Ishikawa (cell line): ENCODE results near the gene S100A7.
A peak's percentile ranks its signal among the peaks of the same experiment; 100 is the strongest.

Experiments
- CEBPB ChIP-seq: IDR thresholded peaks from 2 replicates; pipeline ENCODE4 v1.6.1; 2012
- CREB1 ChIP-seq: IDR thresholded peaks from 2 replicates; pipeline ENCODE4 v1.6.1; 2012; ENCODE audit warnings: low read depth
- EGR1 ChIP-seq: IDR thresholded peaks from 2 replicates; pipeline ENCODE4 v1.6.1; 2012
- EP300 ChIP-seq: IDR thresholded peaks from 2 replicates; pipeline ENCODE4 v1.6.1; 2012; ENCODE audit warnings: borderline replicate concordance
- FOXM1 ChIP-seq: IDR thresholded peaks from 2 replicates; pipeline ENCODE4 v1.6.1; 2012; ENCODE audit warnings: low read depth, borderline replicate concordance
- NFIC ChIP-seq: IDR thresholded peaks from 2 replicates; pipeline ENCODE4 v1.6.1; 2012
- RAD21 ChIP-seq: IDR thresholded peaks from 2 replicates; pipeline ENCODE4 v1.6.1; 2012; ENCODE audit warnings: low read depth
- TAF1 ChIP-seq: IDR thresholded peaks from 2 replicates; pipeline ENCODE4 v1.6.1; 2012; ENCODE audit warnings: low read depth, mild to moderate bottlenecking
- TCF12 ChIP-seq: IDR thresholded peaks from 2 replicates; pipeline ENCODE4 v1.6.1; 2012; ENCODE audit warnings: low read depth
- TEAD4 ChIP-seq: IDR thresholded peaks from 2 replicates; pipeline ENCODE4 v1.6.1; 2012
- YY1 ChIP-seq: IDR thresholded peaks from 2 replicates; pipeline ENCODE4 v1.6.1; 2012; ENCODE audit warnings: low read depth
- ZBTB7A ChIP-seq: IDR thresholded peaks from 2 replicates; pipeline ENCODE4 v1.6.1; 2012; ENCODE audit warnings: low read depth
- TF ChIP-seq, protein P1 (sequence below): IDR thresholded peaks from 2 replicates; pipeline ENCODE4 v1.6.1; 2012; ENCODE audit warnings: low read depth, mild to moderate bottlenecking
- TF ChIP-seq, protein P2 (sequence below): IDR thresholded peaks from 2 replicates; pipeline ENCODE4 v1.6.1; 2012
- TF ChIP-seq, protein P3 (sequence below): IDR thresholded peaks from 2 replicates; pipeline ENCODE4 v1.6.1; 2012

Gene S100A7

DNA sequence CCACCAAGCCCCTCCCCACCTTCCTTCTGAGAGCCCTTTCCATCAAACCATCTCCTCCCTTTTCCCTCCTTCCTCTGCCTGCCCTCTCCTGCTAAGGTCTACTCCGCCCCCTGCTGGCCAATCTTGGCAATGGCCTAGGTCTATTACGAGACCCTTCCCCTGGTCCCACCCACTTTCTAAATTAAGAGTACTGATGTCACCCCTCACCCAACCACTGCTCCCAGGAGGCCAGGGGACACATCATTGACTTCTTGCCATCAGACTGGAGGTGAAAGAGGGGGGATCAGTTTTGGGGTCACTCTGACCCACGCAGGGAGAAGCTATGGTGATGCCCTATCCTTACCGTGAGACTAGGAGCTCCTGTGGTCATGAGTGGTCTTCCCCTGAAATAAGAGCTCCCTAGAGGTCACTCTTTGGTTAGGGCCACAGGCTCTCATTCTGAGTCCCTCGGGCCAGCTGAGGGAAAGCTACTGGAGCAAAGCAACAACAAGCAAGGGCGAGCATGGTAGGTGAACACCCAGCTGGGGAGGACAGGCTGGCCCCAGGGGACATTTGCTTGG lies 34.6 kb upstream of the S100A7 start:
- TF ChIP-seq EGR1 (no peak), YY1 (no peak), RAD21 (peak; percentile 92), TCF12 (no peak), TEAD4 (no peak), EP300 (no peak), NFIC (no peak), ZBTB7A (peak; percentile 96), CREB1 (no peak), FOXM1 (no peak), TAF1 (no peak), CEBPB (no peak)
- TF ChIP-seq, protein P1, sequence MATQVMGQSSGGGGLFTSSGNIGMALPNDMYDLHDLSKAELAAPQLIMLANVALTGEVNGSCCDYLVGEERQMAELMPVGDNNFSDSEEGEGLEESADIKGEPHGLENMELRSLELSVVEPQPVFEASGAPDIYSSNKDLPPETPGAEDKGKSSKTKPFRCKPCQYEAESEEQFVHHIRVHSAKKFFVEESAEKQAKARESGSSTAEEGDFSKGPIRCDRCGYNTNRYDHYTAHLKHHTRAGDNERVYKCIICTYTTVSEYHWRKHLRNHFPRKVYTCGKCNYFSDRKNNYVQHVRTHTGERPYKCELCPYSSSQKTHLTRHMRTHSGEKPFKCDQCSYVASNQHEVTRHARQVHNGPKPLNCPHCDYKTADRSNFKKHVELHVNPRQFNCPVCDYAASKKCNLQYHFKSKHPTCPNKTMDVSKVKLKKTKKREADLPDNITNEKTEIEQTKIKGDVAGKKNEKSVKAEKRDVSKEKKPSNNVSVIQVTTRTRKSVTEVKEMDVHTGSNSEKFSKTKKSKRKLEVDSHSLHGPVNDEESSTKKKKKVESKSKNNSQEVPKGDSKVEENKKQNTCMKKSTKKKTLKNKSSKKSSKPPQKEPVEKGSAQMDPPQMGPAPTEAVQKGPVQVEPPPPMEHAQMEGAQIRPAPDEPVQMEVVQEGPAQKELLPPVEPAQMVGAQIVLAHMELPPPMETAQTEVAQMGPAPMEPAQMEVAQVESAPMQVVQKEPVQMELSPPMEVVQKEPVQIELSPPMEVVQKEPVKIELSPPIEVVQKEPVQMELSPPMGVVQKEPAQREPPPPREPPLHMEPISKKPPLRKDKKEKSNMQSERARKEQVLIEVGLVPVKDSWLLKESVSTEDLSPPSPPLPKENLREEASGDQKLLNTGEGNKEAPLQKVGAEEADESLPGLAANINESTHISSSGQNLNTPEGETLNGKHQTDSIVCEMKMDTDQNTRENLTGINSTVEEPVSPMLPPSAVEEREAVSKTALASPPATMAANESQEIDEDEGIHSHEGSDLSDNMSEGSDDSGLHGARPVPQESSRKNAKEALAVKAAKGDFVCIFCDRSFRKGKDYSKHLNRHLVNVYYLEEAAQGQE, result no peak
- TF ChIP-seq, protein P2, sequence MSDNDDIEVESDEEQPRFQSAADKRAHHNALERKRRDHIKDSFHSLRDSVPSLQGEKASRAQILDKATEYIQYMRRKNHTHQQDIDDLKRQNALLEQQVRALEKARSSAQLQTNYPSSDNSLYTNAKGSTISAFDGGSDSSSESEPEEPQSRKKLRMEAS, result no peak
- TF ChIP-seq, protein P3, sequence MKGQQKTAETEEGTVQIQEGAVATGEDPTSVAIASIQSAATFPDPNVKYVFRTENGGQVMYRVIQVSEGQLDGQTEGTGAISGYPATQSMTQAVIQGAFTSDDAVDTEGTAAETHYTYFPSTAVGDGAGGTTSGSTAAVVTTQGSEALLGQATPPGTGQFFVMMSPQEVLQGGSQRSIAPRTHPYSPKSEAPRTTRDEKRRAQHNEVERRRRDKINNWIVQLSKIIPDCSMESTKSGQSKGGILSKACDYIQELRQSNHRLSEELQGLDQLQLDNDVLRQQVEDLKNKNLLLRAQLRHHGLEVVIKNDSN, result no peak

DNA sequence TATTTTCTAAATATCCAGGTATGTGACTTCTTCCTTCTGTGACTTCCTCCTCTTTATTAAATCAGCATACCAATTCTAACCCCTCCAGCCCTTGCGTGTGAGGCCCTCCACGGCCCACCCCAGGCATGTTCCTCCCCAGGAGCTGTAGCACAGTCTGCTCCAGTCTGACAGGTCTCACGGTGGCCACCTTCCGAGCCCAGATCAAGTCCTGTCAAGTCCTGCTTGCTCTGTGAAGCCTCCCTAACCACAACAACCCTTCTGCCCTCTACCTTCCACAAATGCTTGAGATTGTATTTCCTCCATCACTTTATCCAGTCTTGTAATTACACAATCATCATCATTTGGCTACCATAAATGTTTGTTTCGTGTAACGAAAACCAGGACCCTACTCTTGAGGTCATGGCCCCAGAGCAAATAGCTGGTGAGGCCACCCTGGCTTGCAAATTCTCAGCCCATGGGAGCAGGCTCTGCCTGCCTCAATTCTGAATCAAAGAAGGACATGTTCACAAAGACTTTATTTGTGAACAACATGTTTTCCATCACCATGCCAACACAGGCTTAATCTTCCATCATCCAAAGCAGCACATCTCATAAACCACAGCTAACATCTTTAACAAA lies 33.0 kb upstream of the S100A7 start:
- TF ChIP-seq, protein P3, result no peak
- TF ChIP-seq CREB1, result no peak
- no peak for TF ChIP-seq RAD21
- TF ChIP-seq, protein P1, result no peak
- TF ChIP-seq TAF1, result no peak
- TF ChIP-seq, protein P2, result no peak
- no peak for TF ChIP-seq YY1
- TF ChIP-seq NFIC, result no peak

DNA sequence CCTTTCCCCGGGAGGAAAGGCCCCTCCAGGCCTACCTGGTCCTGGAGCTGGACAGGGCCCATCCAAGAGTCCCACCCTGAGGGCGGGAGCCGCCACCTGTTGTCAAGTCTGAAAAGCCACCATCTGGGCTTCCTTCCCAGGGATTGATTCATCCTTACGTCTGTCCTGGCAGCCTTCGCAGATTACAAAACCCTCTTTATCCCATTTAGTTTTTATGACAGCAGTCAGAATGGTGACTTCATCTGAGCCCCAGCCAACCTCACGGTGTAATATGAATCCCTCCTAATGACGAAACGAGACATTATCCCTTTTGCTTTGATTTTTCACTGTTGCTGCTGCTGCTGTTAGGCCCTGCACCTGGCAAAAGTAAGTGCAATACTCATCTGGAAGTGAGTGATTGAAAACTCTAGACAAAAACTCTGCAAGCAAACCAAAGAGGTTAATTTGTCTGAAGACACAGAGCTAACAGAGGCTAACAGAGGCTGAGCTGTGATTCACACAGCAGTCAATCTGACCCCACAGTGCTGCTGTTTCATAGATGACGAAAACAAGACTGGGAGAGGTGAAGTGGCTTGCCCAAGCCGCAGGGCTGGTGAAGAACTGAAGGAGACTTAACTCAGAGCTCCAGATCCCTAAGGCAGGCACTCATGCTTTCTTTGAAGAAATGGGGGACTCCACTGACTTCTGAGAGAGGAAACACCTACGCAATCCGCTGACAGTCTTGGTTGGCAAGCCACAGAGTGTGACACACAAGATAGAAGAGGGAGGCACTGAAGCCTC lies 30.0 kb upstream of the S100A7 start:
- 0 out of 2 replicates have a peak, but pooled peaks have one; percentile 53 for TF ChIP-seq CREB1
- TF ChIP-seq CEBPB, result peak; percentile 22; the same call in 1 of the 2 replicates
- no peak for TF ChIP-seq ZBTB7A
- TF ChIP-seq, protein P2, result no peak
- TF ChIP-seq TAF1, result no peak
- no peak for TF ChIP-seq YY1
- TF ChIP-seq TEAD4, result no peak
- TF ChIP-seq EP300, result no peak
- no peak for TF ChIP-seq NFIC

DNA sequence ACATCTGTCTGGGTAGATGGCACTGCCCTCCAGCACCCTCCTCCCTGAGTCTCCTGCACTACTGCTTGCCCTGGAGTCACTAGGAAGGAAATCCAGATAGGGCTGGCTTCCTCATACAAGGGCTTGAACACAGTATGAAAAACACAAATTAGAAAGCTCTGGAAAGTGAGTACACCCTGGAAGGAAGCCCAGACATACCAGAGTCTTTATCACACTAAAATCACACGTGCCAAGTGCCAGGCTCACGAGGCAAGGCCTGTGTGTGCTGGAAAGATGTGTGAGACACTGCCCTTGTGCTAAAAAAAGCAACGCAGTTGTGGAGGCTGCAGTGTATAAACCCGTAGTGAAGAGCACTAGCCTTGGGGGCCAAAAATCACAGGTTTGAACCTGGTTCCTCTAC lies 28.3 kb upstream of the S100A7 start:
- TF ChIP-seq, protein P3, result no peak
- no peak for TF ChIP-seq NFIC
- TF ChIP-seq, protein P1, result no peak
- TF ChIP-seq RAD21, result no peak
- no peak for TF ChIP-seq FOXM1
- TF ChIP-seq, protein P2, result no peak
- no peak for TF ChIP-seq EP300
- TF ChIP-seq TCF12, result no peak
- no peak for TF ChIP-seq TEAD4
- TF ChIP-seq ZBTB7A, result no peak
- no peak for TF ChIP-seq EGR1
- no peak for TF ChIP-seq CREB1
- no peak for TF ChIP-seq CEBPB
- no peak for TF ChIP-seq TAF1
